ENCODE data around the gene WFDC10B. TPM values are rescaled to one million over a fixed set of nuclear protein-coding genes. Genes with fewer than 3 reads are reported as not detected.
"Not testable (repeated sequence)": the region's sequence is repeated elsewhere in the genome, so short reads cannot be mapped to it uniquely, and the experiment has no call there.

The WFDC10B gene
- total RNA-seq, 1 donor from 2014 or later: not detected

DNA sequence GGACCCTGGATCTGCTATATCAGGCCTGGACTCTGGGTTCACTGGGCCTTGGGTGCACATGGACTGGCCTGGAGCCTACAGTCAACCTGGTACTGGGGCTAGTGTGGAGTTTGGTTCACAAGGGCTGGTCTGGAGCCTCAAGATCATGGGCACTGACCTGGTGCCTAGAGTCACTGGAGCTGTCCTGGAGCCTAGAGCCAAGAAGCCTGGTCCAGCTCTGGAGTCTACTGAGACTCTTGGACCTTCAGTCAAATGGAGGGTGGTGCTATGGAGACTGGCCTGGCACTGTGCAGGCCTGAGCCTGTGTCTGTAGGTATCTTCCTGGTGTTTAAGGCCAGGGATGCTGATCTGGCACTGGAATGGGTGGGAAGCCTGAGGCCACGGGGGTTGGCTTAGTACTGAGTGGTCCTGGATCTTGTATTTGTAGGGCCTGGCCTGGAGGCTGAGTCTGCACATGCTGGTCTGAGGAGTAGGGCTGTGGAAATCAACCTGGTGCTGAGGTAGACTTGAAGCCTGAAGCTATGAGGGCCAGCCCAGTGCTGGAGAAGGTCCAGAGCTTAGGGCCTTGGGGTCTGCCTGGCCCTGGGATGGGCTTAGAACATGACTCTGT, 57.3 kb downstream of the WFDC10B start:
- intact Hi-C loops (cut with micrococcal nuclease): no loop called here

DNA sequence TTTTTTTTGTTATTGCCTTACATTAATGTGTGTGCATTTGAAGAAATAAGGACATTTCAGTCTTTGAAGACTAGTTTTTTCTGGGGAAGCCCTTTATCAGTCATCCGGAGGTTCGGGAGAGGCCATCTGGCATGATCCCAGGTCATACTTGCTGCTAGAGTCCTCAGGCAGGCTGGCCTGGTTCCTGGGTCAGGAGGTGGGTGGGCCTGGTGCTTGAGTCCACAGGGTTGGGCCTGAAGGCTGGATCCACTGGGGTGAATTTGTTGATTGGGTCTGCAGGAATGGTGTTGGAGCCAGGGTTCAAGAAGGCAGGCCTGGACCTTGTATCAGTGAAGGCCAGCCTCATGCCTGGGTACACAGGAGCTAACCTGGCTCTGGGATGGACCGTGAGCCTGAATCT, 57.9 kb downstream of the WFDC10B start:
- intact Hi-C loops (cut with micrococcal nuclease): no loop called here

DNA sequence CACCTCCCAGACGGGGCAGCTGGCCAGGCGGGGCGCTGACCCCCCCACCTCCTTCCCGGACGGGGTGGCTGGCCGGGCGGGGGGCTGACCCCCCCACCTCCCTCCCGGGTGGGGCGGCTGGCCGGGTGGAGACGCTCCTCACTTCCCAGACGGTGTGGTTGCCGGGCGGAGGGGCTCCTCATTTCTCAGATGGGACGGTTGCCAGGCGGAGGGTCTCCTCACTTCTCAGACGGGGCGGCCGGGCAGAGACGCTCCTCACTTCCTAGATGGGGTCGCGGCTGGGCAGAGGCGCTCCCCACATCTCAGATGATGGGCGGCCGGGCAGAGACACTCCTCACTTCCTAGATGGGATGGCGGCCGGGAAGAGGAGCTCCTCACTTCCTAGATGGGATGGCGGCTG, 59.0 kb downstream of the WFDC10B start:
- intact Hi-C loops (cut with micrococcal nuclease): not testable (repeated sequence)

- intact Hi-C loops (cut with micrococcal nuclease): not testable (repeated sequence)
Measured at GRCh38 chr20:45641076-45641475, 63.7 kb downstream of the WFDC10B start.

GRCh38 chr20:45639687-45640086, 65.1 kb downstream of the WFDC10B start:
- intact Hi-C loops (cut with micrococcal nuclease): no loop called here

DNA sequence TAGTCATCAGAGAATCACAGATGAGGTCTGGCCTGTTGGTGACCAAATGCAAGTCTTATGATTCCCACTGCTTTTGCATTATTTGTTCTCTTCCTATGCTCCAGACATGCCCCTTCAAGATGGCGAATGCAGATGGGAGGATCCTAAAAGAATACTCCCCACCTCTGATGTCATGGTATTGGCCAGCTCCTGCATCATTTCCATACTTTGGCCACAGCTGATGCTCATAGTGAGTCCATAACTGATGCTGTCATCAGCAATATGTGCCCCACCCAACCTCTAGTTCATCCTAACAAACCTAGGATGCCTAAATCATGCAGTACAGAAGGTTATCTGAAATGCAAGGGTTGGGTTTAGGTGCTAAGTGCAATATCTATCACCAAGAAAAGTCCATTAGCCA, 68.3 kb downstream of the WFDC10B start:
- intact Hi-C loops (cut with micrococcal nuclease): no loop called here

Other genes starting within 250 kb of the WFDC10B start
- gene WFDC2, start 235.3 kb downstream of the WFDC10B start, total RNA-seq: 0.34 TPM in 1 of 2 replicates, not detected in the other
- not detected in 2 replicates for gene SPINT3, start 189.4 kb downstream of the WFDC10B start, total RNA-seq
- not detected in 2 replicates for gene WFDC6, start 165.5 kb downstream of the WFDC10B start, total RNA-seq
- gene EPPIN, start 157.6 kb downstream of the WFDC10B start, total RNA-seq: not detected in 2 replicates
- gene WFDC8, start 125.7 kb downstream of the WFDC10B start, total RNA-seq: not detected in 2 replicates
- not detected in 2 replicates for gene WFDC10A, start 75.3 kb downstream of the WFDC10B start, total RNA-seq
- not detected in 2 replicates for gene WFDC9, start 73.7 kb downstream of the WFDC10B start, total RNA-seq
- gene WFDC11, start 34.8 kb downstream of the WFDC10B start, total RNA-seq: not detected in 2 replicates
- gene WFDC13, start 3.0 kb downstream of the WFDC10B start, total RNA-seq: not detected in 2 replicates
- gene SPINT4, start 17.3 kb upstream of the WFDC10B start, total RNA-seq: not detected in 2 replicates
- not detected in 2 replicates for gene WFDC3, start 86.9 kb upstream of the WFDC10B start, total RNA-seq
- 32.2 and 33.6 TPM in 2 replicates for gene DNTTIP1, start 86.9 kb upstream of the WFDC10B start, total RNA-seq
- 132 and 140 TPM in 2 replicates for gene UBE2C, start 107.6 kb upstream of the WFDC10B start, total RNA-seq
- not detected in 2 replicates for gene TNNC2, start 122.3 kb upstream of the WFDC10B start, total RNA-seq
- gene SNX21, start 128.8 kb upstream of the WFDC10B start, total RNA-seq: 0.24 and 0.59 TPM in 2 replicates
- gene ACOT8, start 152.4 kb upstream of the WFDC10B start, total RNA-seq: 33.9 TPM in 2 replicates
- gene ZSWIM3, start 152.6 kb upstream of the WFDC10B start, total RNA-seq: 6.4 and 7.4 TPM in 2 replicates
- gene ZSWIM1, start 176.2 kb upstream of the WFDC10B start, total RNA-seq: 6.1 and 6.6 TPM in 2 replicates
- 0.49 and 0.76 TPM in 2 replicates for gene SPATA25, start 182.6 kb upstream of the WFDC10B start, total RNA-seq
- 1.5 TPM in 2 replicates for gene NEURL2, start 186.2 kb upstream of the WFDC10B start, total RNA-seq
- 71.3 and 72.3 TPM in 2 replicates for gene CTSA, start 186.3 kb upstream of the WFDC10B start, total RNA-seq
- 0.49 and 0.88 TPM in 2 replicates for gene PLTP, start 207.1 kb upstream of the WFDC10B start, total RNA-seq
- 42.8 and 42.9 TPM in 2 replicates for gene PCIF1, start 229.7 kb upstream of the WFDC10B start, total RNA-seq